Central memory CD8-positive, alpha-beta T cell (primary cell): Measurements from ENCODE around the gene SLC9A8.

Source experiments
- ATAC-seq: fragments of 150-1000 bp; cut with Tn5 transposase; replicated peaks from 2 replicates; pipeline ENCODE4 v1.10.0; 2022; ENCODE audit warnings: mild to moderate bottlenecking, moderate FRiP score, moderate number of reproducible peaks; ENCODE audit not compliant: poor library complexity, severe bottlenecking; ENCODE audit errors: extremely low read depth
- DNase-seq, 2 donors: peaks; one replicate each; pipeline ENCODE4 v3.0.0; 2021; ENCODE audit warnings: low spot score in 2 of 2
- H3K27ac Mint-ChIP-seq: one replicate; pipeline ENCODE4 v1.8.0; 2022; ENCODE audit warnings: low read depth, mild to moderate bottlenecking, moderate library complexity, mixed read lengths
- H3K27me3 Mint-ChIP-seq: one replicate; pipeline ENCODE4 v1.8.0; 2022; ENCODE audit warnings: mixed read lengths
- H3K36me3 Mint-ChIP-seq: one replicate; pipeline ENCODE4 v1.8.0; 2022; ENCODE audit warnings: mild to moderate bottlenecking, moderate library complexity, mixed read lengths; ENCODE audit not compliant: insufficient read depth
- H3K4me1 Mint-ChIP-seq: one replicate; pipeline ENCODE4 v1.8.0; 2022; ENCODE audit warnings: mixed read lengths
- H3K4me3 Mint-ChIP-seq: one replicate; pipeline ENCODE4 v1.8.0; 2022; ENCODE audit warnings: mild to moderate bottlenecking, moderate library complexity, mixed read lengths
- H3K9me3 Mint-ChIP-seq: one replicate; pipeline ENCODE4 v1.8.0; 2022; ENCODE audit warnings: mixed read lengths

SLC9A8 gene

DNA sequence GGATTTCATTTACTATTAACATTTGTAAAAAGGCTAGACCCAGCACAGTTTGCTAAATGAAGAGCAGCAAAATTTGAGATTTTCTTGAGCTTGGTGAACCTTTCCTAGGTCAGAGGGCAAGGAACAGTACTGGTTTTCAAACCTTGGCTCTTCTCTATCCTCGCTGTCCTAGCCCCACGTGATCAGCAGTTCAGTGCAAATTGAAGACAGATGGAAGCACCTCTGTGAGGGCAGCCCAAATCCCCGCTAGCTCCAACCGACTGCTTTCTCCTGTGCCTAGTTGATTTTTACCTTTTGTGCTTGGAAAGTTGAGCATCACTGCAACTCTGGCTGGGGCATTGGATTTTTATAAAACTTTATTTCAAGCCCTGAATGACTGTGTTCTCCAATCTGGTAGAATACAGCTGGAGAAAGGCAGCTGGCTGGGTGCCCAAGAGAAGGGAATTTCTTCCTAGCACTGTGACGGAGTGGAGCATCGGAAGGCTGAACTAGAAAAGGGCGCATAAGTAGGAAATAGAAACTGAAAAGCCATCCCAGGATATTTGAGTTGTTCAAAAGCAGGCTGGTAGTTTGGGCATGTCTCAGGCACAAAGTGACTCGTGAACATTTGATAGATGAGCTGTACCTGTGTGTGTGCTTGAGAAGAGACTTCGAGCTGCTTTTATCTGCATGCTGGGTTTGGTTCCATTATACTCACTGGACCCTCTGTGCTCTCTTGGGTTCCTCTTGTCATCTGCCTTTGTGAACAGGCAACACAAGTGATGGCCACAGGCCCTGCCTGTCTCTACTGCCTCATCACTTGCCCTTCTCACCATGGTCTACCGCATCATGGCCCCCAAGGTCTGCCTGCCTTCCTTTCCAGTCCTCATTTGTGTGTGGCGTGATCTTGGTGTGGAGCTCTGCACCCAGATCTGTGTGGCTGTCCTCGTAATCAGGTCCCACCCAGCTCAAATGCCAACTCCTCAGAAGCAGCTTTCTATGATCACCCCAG lies 125.8 kb downstream of the SLC9A8 start:
- no peak overlapping the region for H3K27ac Mint-ChIP-seq
- H3K36me3 Mint-ChIP-seq: peaks cover 39% of the 10 kb centered on the region
- H3K4me3 Mint-ChIP-seq: peak overlapping the region; percentile 60
- H3K9me3 Mint-ChIP-seq: no peaks in the 10 kb centered on the region
- peaks cover 58% of the 10 kb centered on the region for H3K4me1 Mint-ChIP-seq
- ATAC-seq (no peak), DNase-seq (no peak)
- no peaks in the 10 kb centered on the region for H3K27me3 Mint-ChIP-seq

DNA sequence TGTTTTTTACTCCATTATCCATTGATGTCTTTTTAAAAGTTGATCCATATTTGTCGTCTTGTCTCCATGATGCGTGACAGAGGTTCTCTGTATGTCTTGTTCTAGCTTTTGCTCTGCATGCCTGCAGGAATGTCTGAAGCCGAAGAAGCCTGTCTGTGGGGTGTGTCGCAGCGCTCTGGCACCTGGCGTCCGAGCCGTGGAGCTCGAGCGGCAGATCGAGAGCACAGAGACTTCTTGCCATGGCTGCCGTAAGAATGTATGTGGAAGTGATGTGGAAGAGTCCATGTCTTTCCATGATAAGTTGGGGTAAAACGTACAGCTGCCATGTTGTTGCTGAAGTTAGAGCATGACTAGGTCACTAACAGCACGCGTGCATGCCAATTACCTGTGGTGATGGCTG lies 128.8 kb downstream of the SLC9A8 start:
- Mint-ChIP-seq H3K4me3 (no peak overlapping the region), H3K36me3 (peaks cover 65% of the 10 kb centered on the region), H3K27ac (no peak overlapping the region), H3K27me3 (no peaks in the 10 kb centered on the region), H3K4me1 (peaks cover 53% of the 10 kb centered on the region), H3K9me3 (no peaks in the 10 kb centered on the region)
- DNase-seq (no peak), ATAC-seq (no peak)
